BLaER1 (cell line): ENCODE data around the gene LZTS3.
"Not testable (repeated sequence)": the region's sequence is repeated elsewhere in the genome, so short reads cannot be mapped to it uniquely, and the experiment has no call there.

Experiments used
- H3K27ac ChIP-seq: shearing (Covaris generic); formaldehyde crosslinking; 2 replicates; pipeline ENCODE4 v1.8.1; 2022
- H3K27me3 ChIP-seq: shearing (Covaris generic); formaldehyde crosslinking; 2 replicates; pipeline ENCODE4 v1.8.1; 2022
- H3K36me3 ChIP-seq: shearing (Covaris generic); formaldehyde crosslinking; 2 replicates; pipeline ENCODE4 v1.8.1; 2022
- H3K4me1 ChIP-seq: shearing (Covaris generic); formaldehyde crosslinking; 2 replicates; pipeline ENCODE4 v1.8.1; 2022
- H3K4me2 ChIP-seq: shearing (Covaris generic); formaldehyde crosslinking; 2 replicates; pipeline ENCODE4 v1.8.1; 2022
- H3K4me3 ChIP-seq: shearing (Covaris generic); formaldehyde crosslinking; 2 replicates; pipeline ENCODE4 v1.8.1; 2022
- H3K9ac ChIP-seq: shearing (Covaris generic); formaldehyde crosslinking; 2 replicates; pipeline ENCODE4 v1.8.1; 2022
- H3K9me3 ChIP-seq: shearing (Covaris generic); formaldehyde crosslinking; 2 replicates; pipeline ENCODE4 v1.8.1; 2022
- H4K20me1 ChIP-seq: shearing (Covaris generic); formaldehyde crosslinking; 2 replicates; pipeline ENCODE4 v1.8.1; 2022
- Cebpa-rat ChIP-seq: shearing (Covaris generic); IDR thresholded peaks from 2 replicates; pipeline ENCODE4 v1.8.1; 2022

The LZTS3 gene

DNA sequence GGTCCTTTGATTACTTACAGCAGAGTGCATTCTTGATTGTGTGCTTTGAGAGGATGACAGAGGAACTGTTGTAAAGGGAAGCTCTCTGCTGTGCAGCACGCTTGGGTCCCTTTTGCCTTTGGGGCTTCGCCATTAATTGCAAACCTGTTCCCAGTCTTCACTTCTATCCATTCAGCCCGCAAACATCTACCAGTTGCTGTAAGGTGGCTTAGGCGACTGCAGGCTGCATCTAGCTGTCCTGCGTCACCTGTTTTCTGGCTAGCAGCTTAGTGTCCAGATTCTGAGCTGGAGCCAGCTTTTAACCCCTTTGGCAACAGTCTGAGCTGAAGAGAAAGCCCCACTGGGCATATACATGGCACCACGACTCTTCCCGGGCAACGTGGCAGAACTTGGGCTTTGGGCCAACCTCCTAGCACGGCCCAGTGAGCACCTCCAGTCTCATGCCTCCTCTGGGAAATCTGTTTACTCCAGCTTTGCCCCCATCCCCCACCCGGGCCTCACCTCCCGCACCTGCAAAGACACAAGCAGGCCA, 11.2 kb downstream of the LZTS3 start:
- Histone ChIP-seq H3K9me3 (no peaks in the 10 kb centered on the region), H3K27me3 (peaks cover 11% of the 10 kb centered on the region), H3K9ac (no peak overlapping the region), H3K27ac (no peak overlapping the region), H3K4me2 (peak overlapping the region; percentile 59), H4K20me1 (peaks cover 25% of the 10 kb centered on the region), H3K4me3 (no peak overlapping the region), H3K36me3 (no peaks in the 10 kb centered on the region), H3K4me1 (peaks cover 56% of the 10 kb centered on the region)
- TF ChIP-seq Cebpa-rat: no peak

DNA sequence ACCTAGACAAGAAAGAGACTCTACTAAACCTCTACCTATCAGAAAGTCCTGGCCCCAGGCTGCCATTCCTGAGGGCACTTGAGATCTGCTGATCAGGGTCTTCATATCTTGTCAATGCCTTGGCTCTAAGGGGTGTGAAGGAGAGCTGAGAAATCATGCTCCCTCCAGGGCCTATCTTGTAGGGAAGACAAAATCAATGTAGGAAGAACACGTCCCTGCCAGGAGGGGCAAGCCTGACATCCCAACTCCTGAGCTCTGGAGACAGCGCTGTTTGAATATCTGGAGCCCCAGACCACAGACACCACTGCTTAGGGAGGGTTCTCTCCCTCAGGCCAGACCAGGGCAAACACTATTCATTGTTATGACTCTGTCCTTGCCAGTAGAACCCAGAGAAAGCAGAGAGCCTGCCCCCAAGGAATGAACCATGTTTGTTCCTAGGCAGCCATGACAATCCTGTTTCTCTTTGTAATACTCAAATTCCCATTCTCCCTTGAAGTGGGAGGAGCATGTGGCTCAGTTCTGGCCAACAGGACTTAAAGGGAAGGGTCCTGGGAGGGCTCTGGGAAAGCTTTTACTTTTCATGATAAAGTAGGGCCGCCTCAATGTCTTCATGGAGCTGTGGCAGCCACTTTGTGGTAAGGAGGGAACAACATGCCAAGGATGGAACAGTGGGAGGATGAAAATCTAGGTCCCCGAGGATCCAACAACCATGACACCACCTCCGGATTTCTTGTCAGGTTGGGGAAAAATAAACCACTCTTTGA, 11.9 kb downstream of the LZTS3 start:
- Histone ChIP-seq H4K20me1 (peaks cover 31% of the 10 kb centered on the region), H3K36me3 (no peaks in the 10 kb centered on the region), H3K27me3 (peaks cover 4% of the 10 kb centered on the region; the same call in 1 of the 2 replicates), H3K4me3 (no peak overlapping the region), H3K4me1 (peaks cover 63% of the 10 kb centered on the region), H3K27ac (no peak overlapping the region), H3K4me2 (peak overlapping the region; percentile 59), H3K9me3 (no peaks in the 10 kb centered on the region), H3K9ac (no peak overlapping the region)
- no peak for TF ChIP-seq Cebpa-rat

DNA sequence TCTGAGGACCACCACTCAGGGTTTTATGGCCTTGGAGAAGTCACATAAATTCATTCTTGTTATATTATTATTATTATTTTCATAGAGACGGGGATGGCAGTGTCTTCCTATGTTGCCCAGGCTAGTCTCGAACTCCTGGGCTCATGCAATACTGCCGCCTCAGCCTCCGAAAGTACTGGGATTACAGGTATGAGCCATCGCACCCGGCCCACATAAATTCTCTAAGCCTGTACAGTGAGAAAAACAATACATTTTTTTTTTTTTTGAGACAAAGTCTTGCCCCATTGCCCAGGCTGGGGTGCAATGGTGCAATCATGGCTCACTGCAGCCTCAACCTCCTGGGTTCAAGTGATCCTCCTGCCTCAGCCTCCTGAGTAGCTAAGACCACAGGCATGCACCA, 12.9 kb downstream of the LZTS3 start:
- Histone ChIP-seq H4K20me1 (peaks cover 42% of the 10 kb centered on the region), H3K4me3 (peak overlapping the region; percentile 85), H3K27ac (peak overlapping the region; percentile 93), H3K9me3 (no peaks in the 10 kb centered on the region), H3K4me1 (peaks cover 73% of the 10 kb centered on the region), H3K36me3 (no peaks in the 10 kb centered on the region), H3K9ac (peak overlapping the region; percentile 91), H3K27me3 (no peaks in the 10 kb centered on the region), H3K4me2 (peak overlapping the region; percentile 94)
- no peak for TF ChIP-seq Cebpa-rat

DNA sequence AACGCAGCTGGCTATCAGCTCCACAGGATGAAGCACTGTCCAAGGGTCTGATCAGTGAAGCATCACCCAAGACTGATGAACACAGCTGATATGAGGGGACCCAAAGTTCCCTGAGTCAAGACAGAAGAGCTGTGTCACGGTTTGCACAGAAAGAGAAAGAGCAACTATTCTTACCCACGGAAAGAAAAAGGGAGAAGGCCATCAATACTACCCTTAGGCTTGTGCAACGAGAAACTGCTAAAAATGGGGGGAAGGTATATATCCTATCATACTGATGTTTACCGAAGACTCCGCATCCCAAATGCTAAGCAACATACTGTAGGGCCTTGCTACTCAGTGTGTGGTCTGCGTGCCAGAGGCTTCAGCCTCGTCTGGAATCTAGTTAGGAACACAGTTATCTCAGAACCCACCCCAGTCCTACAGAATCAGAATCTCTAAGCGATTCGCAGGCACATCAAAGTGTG, 14.3 kb downstream of the LZTS3 start:
- peaks cover 56% of the 10 kb centered on the region for H4K20me1 ChIP-seq
- peaks cover 14% of the 10 kb centered on the region for H3K36me3 ChIP-seq
- no peaks in the 10 kb centered on the region for H3K27me3 ChIP-seq
- peak overlapping the region; percentile 85 for H3K4me3 ChIP-seq
- peak overlapping the region; percentile 94 for H3K4me2 ChIP-seq
- H3K9ac ChIP-seq: peak overlapping the region; percentile 91
- no peak for TF ChIP-seq Cebpa-rat
- H3K27ac ChIP-seq: peak overlapping the region; percentile 93
- no peaks in the 10 kb centered on the region for H3K9me3 ChIP-seq
- peaks cover 82% of the 10 kb centered on the region for H3K4me1 ChIP-seq

DNA sequence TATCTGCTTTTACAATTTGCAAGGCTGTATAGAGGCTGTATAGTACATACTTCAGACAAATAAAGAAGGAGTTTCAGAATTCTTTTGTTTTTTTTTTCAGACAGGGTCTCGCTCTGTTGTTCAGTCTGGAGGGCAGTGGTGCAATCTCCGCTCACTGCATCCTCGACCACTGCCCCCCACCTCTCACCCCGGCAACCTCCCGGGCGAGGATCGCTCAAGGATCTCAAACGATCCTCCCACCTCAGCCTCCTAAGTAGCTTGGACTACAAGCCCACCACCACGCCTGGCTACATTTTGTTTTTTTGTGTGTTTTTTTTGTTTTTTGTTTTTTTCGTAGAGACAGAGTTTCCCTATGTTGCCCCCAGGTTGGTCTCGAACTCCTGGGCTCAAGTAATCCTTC, 15.5 kb downstream of the LZTS3 start:
- Histone ChIP-seq H3K9me3 (no peaks in the 10 kb centered on the region), H3K27me3 (no peaks in the 10 kb centered on the region), H3K4me3 (0 out of 2 replicates have a peak overlapping the region, but pooled peaks have one; percentile 85), H3K9ac (peak overlapping the region; percentile 91; the same call in 1 of the 2 replicates), H3K4me2 (peak overlapping the region; percentile 94), H4K20me1 (peaks cover 68% of the 10 kb centered on the region), H3K4me1 (peaks cover 73% of the 10 kb centered on the region), H3K27ac (no peak overlapping the region), H3K36me3 (peaks cover 24% of the 10 kb centered on the region)
- TF ChIP-seq Cebpa-rat: no peak

DNA sequence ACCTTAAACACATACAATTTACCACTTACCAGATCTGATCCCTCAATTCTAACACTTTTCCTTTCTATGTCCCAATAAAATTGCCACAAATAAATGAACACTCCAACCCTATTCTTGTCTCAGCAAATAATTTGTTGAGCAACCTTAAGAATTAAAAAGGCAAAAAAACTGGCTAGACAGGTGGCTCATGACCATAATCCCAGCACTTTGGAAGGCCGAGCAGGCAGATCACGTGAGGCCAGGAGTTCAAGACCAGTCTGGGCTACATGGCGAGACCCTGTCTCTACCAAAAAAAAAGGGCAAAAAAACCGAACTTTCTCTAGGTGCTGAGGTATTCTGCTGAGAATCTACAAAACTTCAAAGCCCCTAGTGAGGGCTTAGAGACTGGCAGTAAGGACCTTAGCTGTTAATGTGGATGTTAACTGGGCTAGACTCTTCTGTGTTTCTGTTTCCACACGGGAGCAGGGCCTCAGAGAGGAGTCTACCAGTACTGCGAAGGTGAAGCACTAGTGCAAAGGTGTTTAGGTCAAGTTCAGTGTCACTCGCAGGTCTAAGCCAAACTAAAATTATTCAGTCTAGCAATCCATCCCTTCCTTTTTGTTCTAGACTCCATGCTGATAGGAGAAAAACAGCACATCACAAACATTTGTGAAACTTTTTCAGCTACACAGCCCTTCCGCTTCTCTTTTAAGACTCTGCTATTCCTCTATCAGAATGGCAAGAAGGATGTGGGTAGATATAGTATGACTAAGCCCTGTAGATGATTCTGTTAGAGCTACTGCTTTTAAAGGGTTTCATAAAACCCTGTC, 16.3 kb downstream of the LZTS3 start:
- no peaks in the 10 kb centered on the region for H3K9me3 ChIP-seq
- no peak overlapping the region for H3K27ac ChIP-seq
- H3K27me3 ChIP-seq: no peaks in the 10 kb centered on the region
- peaks cover 76% of the 10 kb centered on the region for H4K20me1 ChIP-seq
- no peak for TF ChIP-seq Cebpa-rat
- peaks cover 31% of the 10 kb centered on the region for H3K36me3 ChIP-seq
- peaks cover 73% of the 10 kb centered on the region for H3K4me1 ChIP-seq
- H3K4me3 ChIP-seq: no peak overlapping the region
- H3K9ac ChIP-seq: peak overlapping the region; percentile 91; the same call in 1 of the 2 replicates
- peak overlapping the region; percentile 94 for H3K4me2 ChIP-seq

DNA sequence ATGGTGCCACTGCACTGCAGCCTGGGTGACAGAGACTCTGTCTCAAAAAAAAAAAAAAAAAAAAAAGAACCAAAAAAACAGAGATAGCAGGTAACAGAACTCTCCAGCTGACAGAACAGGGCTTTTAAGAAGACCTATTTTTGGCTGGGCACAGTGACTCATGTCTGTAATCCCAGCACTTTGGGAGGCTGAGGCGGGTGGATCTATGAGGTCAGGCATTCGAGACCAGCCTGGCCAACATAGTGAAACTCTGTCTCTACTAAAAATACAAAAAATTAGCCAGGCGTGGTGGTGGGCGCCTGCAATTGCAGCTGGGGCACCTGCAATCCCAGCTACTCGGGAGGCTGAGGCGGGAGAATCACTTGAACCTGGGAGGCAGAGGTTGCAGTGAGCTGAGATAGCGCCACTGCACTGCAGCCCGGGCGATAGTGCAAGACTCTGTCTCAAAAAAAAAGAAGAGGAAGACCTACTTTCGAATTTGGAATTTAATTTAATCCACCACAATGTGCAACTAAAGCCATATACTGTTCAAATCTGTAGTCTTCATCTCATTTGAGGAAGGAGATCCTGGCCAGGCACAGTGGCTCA, 21.2 kb downstream of the LZTS3 start:
- peaks cover 73% of the 10 kb centered on the region for H3K36me3 ChIP-seq

DNA sequence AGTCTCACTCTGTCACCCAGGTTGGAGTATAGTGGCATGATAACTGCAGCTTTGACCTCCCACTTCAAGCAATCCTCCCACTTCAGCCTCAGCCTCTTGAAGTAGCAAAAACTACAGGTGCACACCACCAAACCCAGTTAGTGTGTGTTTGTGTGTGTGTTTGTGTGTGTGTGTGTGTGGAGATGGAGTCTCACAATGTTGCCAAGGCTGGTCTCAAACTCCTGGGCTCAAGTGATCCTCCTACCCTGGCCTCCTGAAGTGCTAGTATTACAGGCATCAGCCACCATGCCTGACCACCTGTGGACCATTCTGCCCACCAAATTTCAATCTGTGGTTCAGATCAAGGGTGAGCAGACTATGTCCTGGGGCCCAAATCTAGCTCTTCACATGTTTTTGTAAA, 22.4 kb downstream of the LZTS3 start:
- Histone ChIP-seq H3K4me3 (no peak overlapping the region), H3K4me2 (no peak overlapping the region), H3K4me1 (peaks cover 23% of the 10 kb centered on the region), H3K9me3 (0 out of 2 replicates have a peak, but pooled peaks cover under 1% of the 10 kb centered on the region), H3K27me3 (no peaks in the 10 kb centered on the region), H3K9ac (no peak overlapping the region), H3K27ac (no peak overlapping the region), H3K36me3 (peaks cover 85% of the 10 kb centered on the region), H4K20me1 (peaks cover 100% of the 10 kb centered on the region)
- TF ChIP-seq Cebpa-rat: no peak

More for the DNA sequence above, 21.2 kb downstream of the LZTS3 start:
- not testable (repeated sequence) for H3K9ac ChIP-seq, H3K9me3 ChIP-seq, H3K4me3 ChIP-seq, H3K27me3 ChIP-seq, H3K27ac ChIP-seq
- H4K20me1 ChIP-seq: peaks cover 100% of the 10 kb centered on the region
- H3K4me2 ChIP-seq: peak overlapping the region; percentile 16
- peaks cover 36% of the 10 kb centered on the region for H3K4me1 ChIP-seq

DNA sequence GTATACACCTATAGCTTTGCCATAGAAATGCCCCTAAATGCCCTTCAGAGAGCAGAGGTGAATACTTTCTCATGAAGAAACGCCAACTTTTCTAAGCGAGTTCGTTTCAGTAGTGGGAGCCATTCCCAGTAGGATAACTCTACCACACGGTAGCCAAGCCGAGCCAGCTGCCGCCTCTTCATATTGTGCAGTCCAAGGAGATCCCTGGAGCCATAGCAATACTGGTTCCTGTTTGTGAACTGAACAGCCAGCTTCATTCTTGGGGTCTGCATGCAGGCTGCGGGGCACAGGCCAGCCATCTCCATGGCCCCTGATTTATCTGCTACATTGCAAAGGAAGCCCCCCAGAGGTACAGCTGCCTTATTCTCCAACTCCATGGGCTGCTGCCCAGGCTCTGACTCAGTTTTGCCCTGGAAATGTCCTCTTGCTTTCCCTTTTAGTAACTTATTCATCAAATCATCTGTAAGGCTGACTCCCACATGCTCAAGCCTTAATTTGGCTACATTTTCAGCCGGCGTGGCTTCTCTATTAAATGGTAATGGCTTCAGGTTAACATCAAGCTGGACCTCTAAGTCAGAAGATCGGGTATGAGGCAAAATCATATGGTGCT, 26.5 kb downstream of the LZTS3 start:
- H3K27ac ChIP-seq: no peak overlapping the region
- peaks cover under 1% of the 10 kb centered on the region; the same call in 1 of the 2 replicates for H3K4me1 ChIP-seq
- no peak overlapping the region for H3K4me3 ChIP-seq
- H4K20me1 ChIP-seq: peaks cover 94% of the 10 kb centered on the region
- H3K27me3 ChIP-seq: no peaks in the 10 kb centered on the region
- H3K4me2 ChIP-seq: no peak overlapping the region
- H3K36me3 ChIP-seq: peaks cover 92% of the 10 kb centered on the region
- no peak overlapping the region for H3K9ac ChIP-seq
- no peak for TF ChIP-seq Cebpa-rat
- H3K9me3 ChIP-seq: peaks cover 27% of the 10 kb centered on the region
